ENCODE measurements around the gene MTHFD2L.

Gene MTHFD2L

GRCh38 chr4:74320559-74321118, 162.7 kb downstream of the MTHFD2L start:
- TF ChIP-seq, protein P1, sequence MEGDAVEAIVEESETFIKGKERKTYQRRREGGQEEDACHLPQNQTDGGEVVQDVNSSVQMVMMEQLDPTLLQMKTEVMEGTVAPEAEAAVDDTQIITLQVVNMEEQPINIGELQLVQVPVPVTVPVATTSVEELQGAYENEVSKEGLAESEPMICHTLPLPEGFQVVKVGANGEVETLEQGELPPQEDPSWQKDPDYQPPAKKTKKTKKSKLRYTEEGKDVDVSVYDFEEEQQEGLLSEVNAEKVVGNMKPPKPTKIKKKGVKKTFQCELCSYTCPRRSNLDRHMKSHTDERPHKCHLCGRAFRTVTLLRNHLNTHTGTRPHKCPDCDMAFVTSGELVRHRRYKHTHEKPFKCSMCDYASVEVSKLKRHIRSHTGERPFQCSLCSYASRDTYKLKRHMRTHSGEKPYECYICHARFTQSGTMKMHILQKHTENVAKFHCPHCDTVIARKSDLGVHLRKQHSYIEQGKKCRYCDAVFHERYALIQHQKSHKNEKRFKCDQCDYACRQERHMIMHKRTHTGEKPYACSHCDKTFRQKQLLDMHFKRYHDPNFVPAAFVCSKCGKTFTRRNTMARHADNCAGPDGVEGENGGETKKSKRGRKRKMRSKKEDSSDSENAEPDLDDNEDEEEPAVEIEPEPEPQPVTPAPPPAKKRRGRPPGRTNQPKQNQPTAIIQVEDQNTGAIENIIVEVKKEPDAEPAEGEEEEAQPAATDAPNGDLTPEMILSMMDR (IDR thresholded peaks at IDR 0.05; ENCODE audit: poor library complexity, severe bottlenecking) = peak; percentile 87
- DNase-seq (ENCODE audit: low spot score) (peak; percentile 86), ATAC-seq (ENCODE audit: low read depth) (peak; percentile 97)
- Histone ChIP-seq H3K4me1 (ENCODE audit: insufficient read depth, poor library complexity, severe bottlenecking) (peaks cover 15% of the 10 kb centered on the region), H3K36me3 (ENCODE audit: low read depth) (peaks cover 17% of the 10 kb centered on the region), H3K27ac (ENCODE audit: poor library complexity, severe bottlenecking) (peak overlapping the region; percentile 33), H3K9me3 (ENCODE audit: severe bottlenecking) (no peaks in the 10 kb centered on the region), H3K4me3 (ENCODE audit: severe bottlenecking) (no peak overlapping the region), H3K27me3 (ENCODE audit: insufficient read depth, poor library complexity, severe bottlenecking) (no peaks in the 10 kb centered on the region)

DNA sequence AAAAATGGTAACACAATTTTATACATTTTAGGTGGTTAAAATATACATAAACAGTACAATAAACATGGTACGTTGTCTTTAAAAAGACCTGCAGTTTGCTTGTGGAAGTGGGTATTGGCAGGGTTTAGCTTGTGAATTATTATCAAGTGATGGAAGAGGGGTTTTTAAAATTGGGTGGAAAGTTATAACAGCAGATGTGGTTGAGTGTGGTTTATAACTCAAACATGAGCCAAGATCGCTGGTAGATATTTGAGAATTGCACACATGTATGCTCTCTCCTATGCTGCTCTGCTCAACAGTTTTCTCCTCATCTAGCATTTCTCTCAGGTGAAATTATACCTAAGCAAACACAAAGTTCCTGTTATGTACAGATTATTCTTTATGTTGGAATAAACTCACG, 164.4 kb downstream of the MTHFD2L start:
- Histone ChIP-seq H3K9me3 (ENCODE audit: severe bottlenecking) (no peaks in the 10 kb centered on the region), H3K4me3 (ENCODE audit: severe bottlenecking) (no peak overlapping the region), H3K36me3 (ENCODE audit: low read depth) (peaks cover 4% of the 10 kb centered on the region), H3K4me1 (ENCODE audit: insufficient read depth, poor library complexity, severe bottlenecking) (peaks cover 21% of the 10 kb centered on the region), H3K27me3 (ENCODE audit: insufficient read depth, poor library complexity, severe bottlenecking) (no peaks in the 10 kb centered on the region), H3K27ac (ENCODE audit: poor library complexity, severe bottlenecking) (no peak overlapping the region)
- DNase-seq (ENCODE audit: low spot score) = no peak
- no peak for ATAC-seq (ENCODE audit: low read depth)
- TF ChIP-seq, protein P1 (IDR thresholded peaks at IDR 0.05; ENCODE audit: poor library complexity, severe bottlenecking) = no peak

DNA sequence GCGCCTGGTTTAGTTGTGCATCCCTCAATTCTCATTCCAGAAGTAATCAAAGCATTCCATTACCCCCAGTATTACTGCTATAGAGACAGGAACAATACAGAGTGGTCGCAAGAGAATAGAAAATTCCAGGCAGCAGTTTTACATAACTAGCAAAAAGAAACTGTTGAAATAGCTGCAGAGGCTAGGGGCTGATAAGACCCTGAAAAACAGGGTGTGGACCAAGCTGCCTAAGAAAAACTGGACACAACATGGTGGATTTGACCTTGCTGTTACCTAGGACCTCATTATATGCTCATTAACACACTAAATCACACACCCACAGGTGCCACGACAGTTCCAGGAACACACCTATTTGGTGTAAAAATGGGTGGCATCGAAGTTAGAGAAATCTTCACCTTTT, 165.7 kb downstream of the MTHFD2L start:
- H3K27ac ChIP-seq (ENCODE audit: poor library complexity, severe bottlenecking) = no peak overlapping the region
- peaks cover 34% of the 10 kb centered on the region for H3K4me1 ChIP-seq (ENCODE audit: insufficient read depth, poor library complexity, severe bottlenecking)
- ATAC-seq (ENCODE audit: low read depth) (no peak), DNase-seq (ENCODE audit: low spot score) (no peak)
- 0 out of 2 replicates have a peak, but pooled peaks cover 3% of the 10 kb centered on the region for H3K36me3 ChIP-seq (ENCODE audit: low read depth)
- no peak overlapping the region for H3K4me3 ChIP-seq (ENCODE audit: severe bottlenecking)
- H3K9me3 ChIP-seq (ENCODE audit: severe bottlenecking) = no peaks in the 10 kb centered on the region
- no peaks in the 10 kb centered on the region for H3K27me3 ChIP-seq (ENCODE audit: insufficient read depth, poor library complexity, severe bottlenecking)
- TF ChIP-seq, protein P1 (IDR thresholded peaks at IDR 0.05; ENCODE audit: poor library complexity, severe bottlenecking) = no peak

GRCh38 chr4:74324262-74324661, 166.3 kb downstream of the MTHFD2L start:
- H3K9me3 ChIP-seq (ENCODE audit: severe bottlenecking) = no peaks in the 10 kb centered on the region
- no peak for ATAC-seq (ENCODE audit: low read depth)
- no peaks in the 10 kb centered on the region for H3K27me3 ChIP-seq (ENCODE audit: insufficient read depth, poor library complexity, severe bottlenecking)
- H3K27ac ChIP-seq (ENCODE audit: poor library complexity, severe bottlenecking) = no peak overlapping the region
- DNase-seq (ENCODE audit: low spot score) = no peak
- 0 out of 2 replicates have a peak, but pooled peaks cover 3% of the 10 kb centered on the region for H3K36me3 ChIP-seq (ENCODE audit: low read depth)
- H3K4me1 ChIP-seq (ENCODE audit: insufficient read depth, poor library complexity, severe bottlenecking) = peaks cover 34% of the 10 kb centered on the region
- TF ChIP-seq, protein P1 (IDR thresholded peaks at IDR 0.05; ENCODE audit: poor library complexity, severe bottlenecking) = no peak
- no peak overlapping the region for H3K4me3 ChIP-seq (ENCODE audit: severe bottlenecking)

- peaks cover 29% of the 10 kb centered on the region for H3K4me1 ChIP-seq (ENCODE audit: insufficient read depth, poor library complexity, severe bottlenecking)
- DNase-seq (ENCODE audit: low spot score) (no peak), ATAC-seq (ENCODE audit: low read depth) (no peak)
- 0 out of 2 replicates have a peak, but pooled peaks cover 3% of the 10 kb centered on the region for H3K36me3 ChIP-seq (ENCODE audit: low read depth)
- H3K27me3 ChIP-seq (ENCODE audit: insufficient read depth, poor library complexity, severe bottlenecking) = no peaks in the 10 kb centered on the region
- TF ChIP-seq, protein P1 (IDR thresholded peaks at IDR 0.05; ENCODE audit: poor library complexity, severe bottlenecking) = no peak
- H3K9me3 ChIP-seq (ENCODE audit: severe bottlenecking) = no peaks in the 10 kb centered on the region
- H3K27ac ChIP-seq (ENCODE audit: poor library complexity, severe bottlenecking) = no peak overlapping the region
- no peak overlapping the region for H3K4me3 ChIP-seq (ENCODE audit: severe bottlenecking)
These were observed 168.0 kb downstream of the MTHFD2L start for GRCh38 chr4:74325886-74326285.
